HG03520 (cell line): Measurements from ENCODE around the gene NEDD4L.
A peak's percentile ranks its signal among the peaks of the same experiment; 100 is the strongest.

ENCODE experiments used
- ATAC-seq: cut with Tn5 transposase; IDR thresholded peaks from one replicate; pipeline ENCODE4 v1.9.1; 2021; ENCODE audit warnings: mild to moderate bottlenecking, moderate library complexity; ENCODE audit not compliant: unreplicated experiment

The NEDD4L gene

GRCh38 chr18:58113337-58113736, 69.3 kb downstream of the NEDD4L start:
- no peak for ATAC-seq

DNA sequence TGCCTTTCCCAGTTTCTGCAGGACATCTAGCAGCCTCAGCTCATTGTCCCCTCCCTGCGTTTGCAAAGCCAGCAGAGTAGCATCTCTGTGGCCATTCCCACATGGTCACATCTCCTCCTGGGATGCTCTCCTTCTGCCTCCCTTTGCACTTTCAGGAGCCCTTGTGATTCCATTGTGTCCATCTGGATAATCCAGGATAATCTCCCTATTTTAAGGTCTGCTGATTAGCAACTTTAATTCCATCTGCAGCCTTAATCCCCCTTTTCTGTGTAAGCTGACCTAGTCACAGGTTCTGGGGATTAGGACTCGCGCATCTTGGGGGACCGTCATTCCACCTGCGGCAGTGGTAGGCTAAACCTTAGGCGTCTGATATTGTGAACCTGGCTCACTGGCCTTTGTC, 70.7 kb downstream of the NEDD4L start:
- no peak for ATAC-seq

DNA sequence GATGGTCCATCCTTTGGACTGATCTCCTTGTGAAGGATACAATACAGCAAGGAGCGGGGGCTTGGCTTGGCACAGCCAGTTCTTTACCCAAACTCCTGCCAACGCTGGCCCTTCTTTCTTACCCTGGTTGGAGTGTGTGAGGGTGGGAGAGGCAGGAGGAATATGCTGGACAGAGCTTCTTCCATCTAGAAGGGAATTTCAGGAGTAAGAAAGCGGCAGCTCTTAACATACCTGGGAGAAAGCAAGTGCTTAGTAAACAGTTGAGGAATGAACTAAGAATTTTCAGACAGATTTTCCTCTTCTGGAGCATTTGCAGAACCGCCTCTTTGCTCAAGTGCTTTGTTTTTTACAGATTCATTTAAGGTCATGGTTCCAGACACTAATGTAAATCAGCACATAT, 72.8 kb downstream of the NEDD4L start:
- ATAC-seq, result no peak

GRCh38 chr18:58117786-58118403, 73.9 kb downstream of the NEDD4L start:
- ATAC-seq, result no peak

GRCh38 chr18:58118536-58118935, 74.5 kb downstream of the NEDD4L start:
- ATAC-seq, result no peak

DNA sequence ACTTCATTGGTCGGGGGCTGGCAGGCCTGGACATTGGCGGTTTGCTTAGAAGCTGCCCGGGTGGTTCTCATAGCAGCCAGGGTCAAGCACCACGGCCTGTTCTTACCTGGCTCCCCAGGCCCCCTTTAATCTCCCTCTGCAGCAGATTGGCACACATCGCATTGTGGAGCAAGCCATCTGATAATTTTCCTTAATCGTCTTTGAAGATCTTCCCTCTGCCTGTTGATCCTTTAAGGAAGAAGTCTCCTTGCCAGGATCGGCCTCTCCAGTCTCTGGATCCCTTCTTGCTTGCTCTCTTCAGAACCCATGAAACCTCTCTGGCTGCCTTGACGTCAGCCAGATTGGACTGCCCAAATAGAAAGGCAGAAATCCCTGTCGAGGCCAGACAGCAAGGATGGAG, 75.8 kb downstream of the NEDD4L start:
- ATAC-seq, result no peak

- no peak for ATAC-seq
Observed at GRCh38 chr18:58124475-58124874, 80.4 kb downstream of the NEDD4L start.

DNA sequence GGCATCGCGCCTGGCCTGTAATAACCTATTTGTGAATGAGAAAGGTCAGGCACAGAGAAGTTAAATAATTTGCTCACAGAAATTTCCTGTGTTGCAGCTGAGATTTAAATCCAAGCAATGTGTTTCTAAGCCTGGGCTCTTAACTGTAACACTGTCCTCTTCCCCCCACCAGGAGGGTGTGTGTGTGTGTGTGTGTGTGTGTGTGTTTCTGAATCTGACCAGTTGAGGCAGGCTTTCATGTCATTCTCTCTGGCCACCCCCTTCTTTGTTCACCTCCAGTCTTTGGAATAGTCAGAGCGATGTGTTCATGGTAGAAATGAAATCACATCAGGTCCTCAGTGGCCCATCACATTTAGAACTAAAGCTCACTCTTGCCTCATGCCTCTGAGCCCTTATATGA, 81.2 kb downstream of the NEDD4L start:
- no peak for ATAC-seq

DNA sequence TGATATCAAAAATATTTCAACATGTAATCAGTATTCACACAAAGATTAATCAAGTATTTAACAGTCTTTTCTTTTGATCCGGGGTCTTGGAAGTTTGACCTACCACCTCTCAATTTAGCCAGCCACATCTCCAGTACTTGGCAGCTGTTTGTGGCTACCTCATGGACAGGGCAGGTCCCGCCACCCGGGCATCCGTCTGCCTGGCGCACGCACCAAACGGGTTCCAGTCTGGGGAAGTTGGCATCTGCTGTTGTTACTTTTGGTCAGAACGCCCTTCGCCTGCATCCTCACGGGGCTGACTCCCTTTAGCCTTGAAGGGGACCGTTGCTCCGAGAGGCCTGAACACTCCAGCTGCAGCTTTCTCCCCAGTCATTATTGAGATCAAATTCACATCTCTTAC, 81.7 kb downstream of the NEDD4L start:
- ATAC-seq, result no peak

- no peak for ATAC-seq
Observed at GRCh38 chr18:58128381-58129374, 84.7 kb downstream of the NEDD4L start.

- no peak for ATAC-seq
Observed at GRCh38 chr18:58132595-58133261, 88.7 kb downstream of the NEDD4L start.

DNA sequence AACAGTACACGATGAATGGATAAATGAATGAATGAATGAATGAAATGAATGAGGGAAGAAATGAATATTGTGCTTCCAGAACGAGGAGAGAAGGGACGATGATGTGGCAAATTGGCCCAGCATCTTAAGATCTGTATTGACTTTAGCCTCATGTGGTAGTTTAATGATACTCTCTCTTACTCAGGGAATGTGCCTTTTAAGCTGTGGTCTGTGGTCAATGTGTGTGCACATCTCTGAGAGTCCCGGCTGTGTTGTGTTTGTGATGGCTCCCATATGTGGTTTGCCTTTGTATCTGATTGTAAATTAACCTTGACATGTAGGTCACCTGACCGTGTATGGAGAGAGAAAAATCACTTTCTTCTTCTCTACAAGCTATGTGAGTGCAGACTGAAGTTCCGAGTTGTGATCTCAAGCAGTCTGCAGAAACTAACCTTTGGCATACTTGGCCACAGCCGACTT, 91.2 kb downstream of the NEDD4L start:
- no peak for ATAC-seq

DNA sequence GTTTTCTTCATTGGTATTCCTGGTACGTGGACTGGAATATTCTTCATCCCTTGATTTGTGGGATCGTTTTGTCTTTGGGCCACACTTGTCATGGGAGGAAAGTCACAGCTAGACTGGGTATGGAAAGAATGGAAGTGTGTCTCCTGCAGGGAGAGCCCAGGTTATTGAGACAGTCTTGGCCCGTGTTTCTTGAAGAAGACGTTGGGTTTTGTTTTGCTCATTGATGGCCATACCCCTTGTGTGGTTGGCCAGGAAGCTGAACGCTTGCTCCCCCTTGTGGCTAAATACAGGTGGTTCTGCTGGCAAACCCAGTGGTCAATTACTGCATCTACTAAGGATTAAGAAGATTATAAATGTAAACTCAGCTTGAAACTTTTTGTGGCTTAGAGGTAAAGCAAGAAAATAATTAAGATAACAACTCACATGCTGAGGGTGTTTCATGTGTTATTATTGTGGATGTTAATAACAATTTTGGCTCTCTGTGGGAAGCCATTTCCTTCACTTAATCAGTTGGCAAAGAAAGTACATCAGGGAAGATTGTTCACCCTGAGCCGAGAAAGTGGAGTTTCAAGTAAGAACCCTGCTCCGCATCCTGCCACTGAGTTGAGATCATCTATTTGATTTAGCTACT, 91.8 kb downstream of the NEDD4L start:
- ATAC-seq, result peak; percentile 83

DNA sequence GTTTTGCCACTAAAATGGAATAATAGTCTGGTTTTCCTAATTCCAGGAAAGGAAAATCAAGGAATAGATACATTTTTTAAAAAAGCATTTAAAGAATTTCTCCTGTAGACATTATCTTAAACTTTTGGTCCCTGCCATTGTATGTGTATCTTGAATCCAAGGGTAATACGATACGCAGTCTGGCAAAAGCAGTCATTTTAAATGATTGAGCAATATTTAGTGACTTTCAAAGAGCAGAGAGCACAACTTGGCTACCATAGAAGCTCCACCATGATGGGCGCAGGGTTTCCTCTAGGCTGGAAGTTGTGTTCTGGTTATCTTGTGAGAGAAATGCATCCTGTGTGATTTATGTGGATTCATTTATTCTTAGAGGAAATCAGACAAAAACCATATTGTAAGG, 92.9 kb downstream of the NEDD4L start:
- no peak for ATAC-seq

DNA sequence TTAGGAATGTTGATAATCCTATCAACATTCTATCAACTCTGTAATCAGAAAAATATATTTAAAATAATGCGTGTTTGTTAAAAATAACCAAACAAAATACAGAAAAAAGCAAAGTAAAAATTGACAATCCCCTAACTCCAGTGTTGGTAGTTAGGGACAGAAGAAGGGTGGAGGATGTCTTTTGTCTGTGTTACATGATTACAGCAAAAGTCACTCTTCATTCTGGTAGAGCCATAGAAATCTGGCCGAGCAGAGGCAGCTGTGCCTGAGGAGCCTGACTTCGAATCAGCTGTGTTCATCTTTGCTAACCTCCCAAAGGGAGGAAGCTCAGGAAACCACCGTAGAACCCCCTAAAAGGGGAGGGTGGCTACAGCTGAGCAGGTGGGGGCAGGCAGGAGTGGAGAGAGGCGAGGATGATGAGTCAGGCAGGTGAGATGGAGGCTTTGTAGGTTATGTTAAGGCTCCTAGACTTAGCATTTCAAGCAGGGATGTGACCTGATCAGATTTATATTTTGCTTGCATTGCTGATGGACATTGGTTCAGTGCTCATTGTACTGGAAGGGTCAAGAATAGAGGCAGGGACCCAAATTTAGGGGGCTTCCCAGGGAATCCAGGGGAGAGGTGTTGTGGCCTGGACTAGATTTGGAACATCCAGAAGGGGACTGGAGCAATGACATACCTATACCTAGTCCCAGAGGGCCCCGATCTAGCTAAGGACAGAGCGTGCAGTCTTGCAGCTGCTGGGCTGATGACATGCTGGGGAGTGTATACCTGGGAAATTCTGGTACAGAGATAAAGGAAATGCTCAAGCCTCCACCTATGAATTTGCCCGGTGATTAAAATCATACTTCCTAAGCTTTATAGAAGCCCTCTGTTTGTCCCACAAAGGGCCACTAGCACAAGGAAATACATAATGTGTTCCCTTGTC, 95.7 kb downstream of the NEDD4L start:
- no peak for ATAC-seq

DNA sequence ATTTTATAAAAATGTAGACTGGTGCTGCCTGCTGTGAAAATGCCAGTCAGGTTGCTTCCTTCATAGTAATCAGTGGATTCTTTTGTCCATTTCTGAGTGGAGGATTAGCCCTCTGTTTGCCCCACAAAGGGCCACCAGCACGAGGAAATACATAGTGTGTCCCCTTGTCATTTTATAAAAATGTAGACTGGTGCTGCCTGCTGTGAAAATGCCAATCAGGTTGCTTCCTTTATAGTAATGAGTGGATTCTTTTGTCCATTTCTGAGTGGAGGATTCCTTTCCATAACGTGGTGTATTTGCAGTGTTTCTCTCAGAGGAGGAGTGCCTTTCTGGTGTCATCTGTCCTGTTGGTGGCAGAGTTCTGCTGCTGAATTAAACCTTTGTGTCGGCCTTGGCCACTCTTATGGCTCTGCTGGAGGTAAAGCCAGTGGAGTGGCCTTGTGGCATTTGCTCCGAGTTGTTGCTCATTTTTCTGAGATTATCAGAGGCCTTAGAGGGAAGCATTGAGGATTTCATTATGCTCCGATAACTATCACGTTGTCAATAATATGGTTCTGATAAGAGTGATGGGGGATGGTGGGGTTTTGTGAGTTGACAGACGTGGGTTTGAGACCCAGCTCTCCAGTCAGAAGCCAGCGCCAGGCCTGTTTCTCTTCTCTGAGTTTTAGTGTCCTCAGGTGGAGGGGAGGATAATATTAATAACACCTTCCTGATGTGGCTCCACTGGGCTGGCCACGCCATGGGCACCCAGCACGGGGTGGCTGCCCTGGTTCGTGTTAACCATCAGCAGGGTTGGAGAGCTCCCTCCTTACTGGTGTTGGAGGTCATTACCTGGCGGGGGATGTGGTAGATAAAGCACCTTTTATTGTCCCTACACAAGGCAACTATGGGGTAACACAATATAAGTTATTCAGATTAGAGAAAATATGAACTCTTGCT, 96.6 kb downstream of the NEDD4L start:
- no peak for ATAC-seq

GRCh38 chr18:58143386-58143785, 99.4 kb downstream of the NEDD4L start:
- no peak for ATAC-seq

GRCh38 chr18:58144106-58144505, 100.1 kb downstream of the NEDD4L start:
- no peak for ATAC-seq
